K562 (cell line): ENCODE data around the gene SLC35D2. TPM values are rescaled to one million over a fixed set of nuclear protein-coding genes. Genes with fewer than 3 reads are reported as not detected.

Source experiments
- CHCHD3 ChIP-seq: fragments of 250-450 bp; sonication (Bioruptor Pico); IDR thresholded peaks from 2 replicates; pipeline ENCODE4 v2.1.2; 2022; ENCODE audit warnings: mild to moderate bottlenecking
- DPF2 ChIP-seq: fragments of 450-650 bp; IDR thresholded peaks from 2 replicates; pipeline ENCODE4 v1.6.1; 2016
- E2F1 ChIP-seq: sonication (generic); formaldehyde crosslinking; IDR thresholded peaks from 2 replicates; pipeline ENCODE4 v1.8.1; 2023; ENCODE audit warnings: mild to moderate bottlenecking, missing genetic modification reagents, moderate library complexity
- FOSL1 ChIP-seq: fragments of 200-800 bp; sonication (Bioruptor generic); conservative IDR thresholded peaks from 2 replicates; pipeline ENCODE4 v1.6.1; 2016; ENCODE audit warnings: missing genetic modification characterization, missing compliant biosample characterization
- L3MBTL2 ChIP-seq: fragments of 450-650 bp; IDR thresholded peaks from 2 replicates; pipeline ENCODE4 v1.6.1; 2016; ENCODE audit warnings: mild to moderate bottlenecking, moderate library complexity
- MXD1 ChIP-seq: fragments of 250-450 bp; sonication (Bioruptor Pico); IDR thresholded peaks from 2 replicates; pipeline ENCODE4 v1.8.0; 2021; ENCODE audit warnings: borderline replicate concordance, mild to moderate bottlenecking, moderate library complexity; ENCODE audit not compliant: poor library complexity, severe bottlenecking
- PTRF ChIP-seq: fragments of 450-650 bp; IDR thresholded peaks from 2 replicates; pipeline ENCODE4 v1.6.1; 2016; ENCODE audit warnings: mild to moderate bottlenecking, missing genetic modification characterization, missing compliant biosample characterization
- RNF2 ChIP-seq: sonication (generic); IDR thresholded peaks from 2 replicates; pipeline ENCODE4 v1.6.1; 2016
- SMAD4 ChIP-seq: fragments of 250-450 bp; sonication (Bioruptor Pico); conservative IDR thresholded peaks from 2 replicates; pipeline ENCODE4 v1.8.0; 2021; ENCODE audit warnings: inconsistent platforms, mild to moderate bottlenecking, moderate library complexity
- SP2 ChIP-seq: IDR thresholded peaks from 2 replicates; pipeline ENCODE4 v1.6.1; 2011; ENCODE audit warnings: mild to moderate bottlenecking, low read depth, low read length, moderate library complexity; ENCODE audit not compliant: poor library complexity, severe bottlenecking; ENCODE audit errors: extremely low read depth
- SPI1 ChIP-seq: IDR thresholded peaks from 2 replicates; pipeline ENCODE4 v1.6.1; 2011; ENCODE audit warnings: low read depth, low read length, control low read depth, borderline replicate concordance
- STAG1 ChIP-seq: sonication (generic); formaldehyde crosslinking; IDR thresholded peaks from 2 replicates; pipeline ENCODE4 v1.5.0; 2020; ENCODE audit warnings: missing genetic modification reagents, borderline replicate concordance
- VEZF1 ChIP-seq: fragments of 200-800 bp; sonication (Bioruptor generic); IDR thresholded peaks from 2 replicates; pipeline ENCODE4 v1.6.1; 2017; ENCODE audit warnings: missing genetic modification characterization, missing compliant biosample characterization
- ZNF121 ChIP-seq: sonication (generic); formaldehyde crosslinking; conservative IDR thresholded peaks from 2 replicates; pipeline ENCODE4 v1.8.0; 2022; ENCODE audit warnings: missing genetic modification reagents
- ZNF311 ChIP-seq: fragments of 250-450 bp; sonication (Bioruptor Pico); IDR thresholded peaks from 2 replicates; pipeline ENCODE4 v1.4.0; 2020; ENCODE audit warnings: mild to moderate bottlenecking, moderate library complexity
- ZNF316 ChIP-seq: fragments of 450-650 bp; IDR thresholded peaks from 2 replicates; pipeline ENCODE4 v1.6.1; 2016
- ZNF324 ChIP-seq: fragments of 250-450 bp; sonication (Bioruptor Pico); IDR thresholded peaks from 2 replicates; pipeline ENCODE4 v1.4.0; 2020; ENCODE audit warnings: mild to moderate bottlenecking
- ZNF592 ChIP-seq: fragments of 450-650 bp; IDR thresholded peaks from 2 replicates; pipeline ENCODE4 v1.6.1; 2017; ENCODE audit warnings: antibody characterized with exemption, mild to moderate bottlenecking
- ZNF740 ChIP-seq, 3 experiments: fragments of 200-800 bp in 1 of 3; sonication (Bioruptor generic) in 1 of 3; sonication (generic) in 1 of 3; formaldehyde crosslinking in 1 of 3; IDR thresholded peaks; 2 replicates each; pipeline versions ENCODE4 v1.6.1 to v1.8.0; 2016 to 2022; ENCODE audit warnings: mild to moderate bottlenecking in 2 of 3, missing compliant biosample characterization in 2 of 3, missing genetic modification characterization in 2 of 3, missing genetic modification reagents in 1 of 3
- ZNF766 ChIP-seq: fragments of 200-800 bp; sonication (Bioruptor generic); conservative IDR thresholded peaks from 2 replicates; pipeline ENCODE4 v1.6.1; 2016; ENCODE audit warnings: missing genetic modification characterization, missing compliant biosample characterization
- polyA plus RNA-seq, 8 experiments: library from polyadenylated mRNA; depleted of rRNA in 4 of 8; stranded (reverse) in 5 of 8; unstranded in 3 of 8; fragments of >200 nt; fragmentation: Nextera tagmentation in 2 of 8; fragmentation: Illumina TruSeq in 1 of 8; extraction: Ambion mirVana in 2 of 8; extraction: Trizol in 1 of 8; gene quantifications; 2 replicates each; pipeline versions ENCODE4 v1.2.1 to v1.2.3, GENCODE V29; 2011 to 2014; ENCODE audit warnings: inconsistent platforms in 1 of 8, missing spikeins in 1 of 8
- total RNA-seq, 7 experiments: library from RNA; depleted of rRNA in 6 of 7; stranded (reverse); fragments of >200 nt in 6 of 7; fragmentation: Illumina TruSeq in 2 of 7; extraction: Trizol in 2 of 7; gene quantifications; 2 replicates each; pipeline versions ENCODE4 v1.2.1 to v1.2.3, GENCODE V29; 2011 to 2021; ENCODE audit warnings: low replicate concordance in 1 of 7

Gene SLC35D2
- total and polyA plus RNA-seq, 9 of the 15 experiments (the other 6 are each of a cell fraction or from before 2014, with no cell fraction given) = 2.9 to 14.9 (median 11.7) TPM

- peak; percentile 100 for TF ChIP-seq VEZF1 (CRISPR knock-in tag)
- no peak for TF ChIP-seq PTRF
- TF ChIP-seq L3MBTL2 = peak; percentile 29; the same call in 1 of the 2 replicates
- peak; percentile 48 for TF ChIP-seq MXD1 (CRISPR knock-in tag)
- no peak for TF ChIP-seq ZNF316
- no peak for TF ChIP-seq CHCHD3 (CRISPR knock-in tag)
- no peak for TF ChIP-seq E2F1 (CRISPR knock-in tag)
- TF ChIP-seq SPI1 = no peak
- TF ChIP-seq STAG1 (CRISPR knock-in tag) = no peak
- TF ChIP-seq SMAD4 (CRISPR knock-in tag) = peak; percentile 78
- no peak for TF ChIP-seq ZNF592
- peak; percentile 98 for TF ChIP-seq ZNF740 (CRISPR knock-in tag; IDR thresholded peaks at IDR 0.05)
- TF ChIP-seq ZNF740 (tag; IDR thresholded peaks at IDR 0.05) = peak in 1 of 2 experiments; percentile 93; a peak in 2 of 4 replicates
- no peak for TF ChIP-seq ZNF324 (CRISPR knock-in tag)
- no peak for TF ChIP-seq DPF2
- TF ChIP-seq ZNF311 = no peak
- peak; percentile 34; the same call in 1 of the 2 replicates for TF ChIP-seq FOSL1 (tag)
- no peak for TF ChIP-seq ZNF766 (CRISPR knock-in tag)
- TF ChIP-seq ZNF121 (CRISPR knock-in tag) = no peak
- TF ChIP-seq RNF2 = no peak
- TF ChIP-seq SP2 = no peak
Observed at GRCh38 chr9:96417051-96417586, 33.6 kb upstream of the SLC35D2 start (continued).
